NCI-H1694 treated with DMSO at 0.1 percent for 48 hours (cell line): ENCODE results near the gene TIFAB.
A peak's percentile ranks its signal among the peaks of the same experiment; 100 is the strongest.

Experiments
- DNase-seq: peaks from one replicate; lab custom pipeline; 2025; lab: John Stamatoyannopoulos, UW

The TIFAB gene

GRCh38 chr5:135458356-135458755 lies 6.2 kb upstream of the TIFAB start:
- no peak for DNase-seq

- peak; percentile 22 for DNase-seq
These were observed 5.4 kb upstream of the TIFAB start for GRCh38 chr5:135457424-135458071.

GRCh38 chr5:135456238-135457099 lies 4.3 kb upstream of the TIFAB start:
- no peak for DNase-seq

GRCh38 chr5:135455876-135456237 lies 3.7 kb upstream of the TIFAB start:
- DNase-seq = no peak

GRCh38 chr5:135454946-135455345 lies 2.8 kb upstream of the TIFAB start:
- DNase-seq = no peak

- no peak for DNase-seq
These were observed 1.5 kb upstream of the TIFAB start for GRCh38 chr5:135453613-135454012.

GRCh38 chr5:135451581-135452320 lies 400 bp downstream of the TIFAB start:
- DNase-seq = no peak

- no peak for DNase-seq
These were observed 1.2 kb downstream of the TIFAB start for GRCh38 chr5:135450952-135451351.

GRCh38 chr5:135450336-135450735 lies 1.8 kb downstream of the TIFAB start:
- no peak for DNase-seq

GRCh38 chr5:135449644-135450043 lies 2.5 kb downstream of the TIFAB start:
- DNase-seq = no peak

- DNase-seq = no peak
These were observed 3.2 kb downstream of the TIFAB start for GRCh38 chr5:135448791-135449507.

GRCh38 chr5:135448071-135448739 lies 3.9 kb downstream of the TIFAB start:
- DNase-seq = no peak

- DNase-seq = no peak
These were observed 4.7 kb downstream of the TIFAB start, which contains the start of gene DCANP1 for GRCh38 chr5:135447298-135447929. Gene DCANP1 (minus strand): TSS chr5:135447348. CDS start chr5:135447108, 240 bp downstream.

- DNase-seq = no peak
These were observed 5.5 kb downstream of the TIFAB start for GRCh38 chr5:135446615-135447014.

GRCh38 chr5:135446206-135446605 lies 5.9 kb downstream of the TIFAB start:
- DNase-seq = no peak

GRCh38 chr5:135445306-135445985 lies 6.7 kb downstream of the TIFAB start:
- no peak for DNase-seq

GRCh38 chr5:135444881-135445280 lies 7.3 kb downstream of the TIFAB start:
- DNase-seq = no peak

GRCh38 chr5:135444360-135444759 lies 7.8 kb downstream of the TIFAB start:
- DNase-seq = no peak

GRCh38 chr5:135443161-135443960 lies 8.8 kb downstream of the TIFAB start:
- no peak for DNase-seq
